ENCODE measurements around the gene TSC22D2. TPM values are rescaled to one million over a fixed set of nuclear protein-coding genes. Genes with fewer than 3 reads are reported as not detected.
A peak's percentile ranks its signal among the peaks of the same experiment; 100 is the strongest.

The TSC22D2 gene
- total and polyA plus RNA-seq, 10 of the 15 experiments (the other 5 are each of a cell fraction or from before 2014, with no cell fraction given), result 7.4 to 19.4 (median 10.9) TPM

DNA sequence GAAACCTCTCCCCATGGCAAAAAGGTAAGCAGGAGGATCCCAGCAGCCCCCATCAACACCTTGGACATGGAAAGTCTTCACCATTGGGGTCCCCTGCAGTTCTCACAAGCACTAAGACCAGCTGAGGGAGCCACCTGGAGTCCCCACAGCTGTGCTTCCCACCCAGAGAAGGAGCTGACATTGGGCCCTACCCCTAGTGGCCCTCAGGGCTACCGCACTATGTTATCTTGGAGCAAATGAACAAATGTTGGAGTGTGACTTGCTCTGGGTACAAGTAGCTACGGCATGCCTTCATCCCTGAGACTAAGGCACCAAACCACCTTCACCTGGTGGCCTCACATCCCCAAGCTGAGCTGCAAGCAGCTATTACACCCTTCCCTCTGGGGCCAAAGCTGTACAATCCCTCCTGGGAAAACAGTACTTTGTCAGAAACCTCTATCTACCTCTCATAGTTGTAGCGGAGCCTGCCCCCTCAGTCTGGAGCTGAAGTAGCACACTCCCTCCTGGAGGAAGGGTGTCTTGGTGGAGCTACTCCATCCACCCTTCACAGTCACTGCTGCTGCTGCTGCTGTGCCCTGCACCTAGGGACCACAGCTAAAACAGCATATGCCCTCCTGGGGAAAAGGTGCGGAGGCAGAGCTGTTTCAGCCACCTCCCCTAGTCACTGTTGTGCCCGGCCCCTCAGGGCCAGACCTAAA, 95.5 kb downstream of the TSC22D2 start:
- Histone ChIP-seq H3K9ac (ENCODE audit: control insufficient read depth, insufficient read depth, low read length) (no peak overlapping the region), H3K27me3 (replicated peaks in 1 of 2; ENCODE audit: control insufficient read depth in 2 of 2, insufficient read depth in 2 of 2, low read length in 1 of 2) (no peaks in the 10 kb centered on the region), H3K4me2 (ENCODE audit: control insufficient read depth, insufficient read depth) (no peak overlapping the region), H2AFZ (ENCODE audit: control insufficient read depth, low read depth, low read length) (no peak overlapping the region), H3K36me3 (ENCODE audit: control insufficient read depth in 2 of 2, insufficient read depth in 2 of 2, low read length in 1 of 2) (no peaks in the 10 kb centered on the region), H3K9me3 (replicated peaks; ENCODE audit: control insufficient read depth, insufficient read depth, low read length) (peaks cover 8% of the 10 kb centered on the region; the same call in 2 of the 3 replicates), H3K79me2 (ENCODE audit: control insufficient read depth, insufficient read depth, low read length) (no peaks in the 10 kb centered on the region), H4K20me1 (ENCODE audit: control insufficient read depth, insufficient read depth) (no peaks in the 10 kb centered on the region), H3K4me3 (no peak overlapping the region), H3K27ac (ENCODE audit: control insufficient read depth, insufficient read depth) (no peak overlapping the region), H3K4me1 (ENCODE audit: control insufficient read depth, insufficient read depth, low read length) (no peaks in the 10 kb centered on the region)
- ChIA-PET SMC1A (ENCODE audit: uncharacterized antibody, unreplicated experiment) (interaction anchor here (0.8 to 1.5 kb wide), 4 partner anchors 10 to 38 kb away, joined by 3 to 4 read pairs (median 3); no protein-coding TSS in a partner anchor), RAD21 (ENCODE audit: unreplicated experiment) (interaction anchor here (1.7 to 2.4 kb wide), 2 partner anchors 8 to 25 kb away, joined by 5 to 6 read pairs; no protein-coding TSS in a partner anchor), POLR2A (no interaction called here), CTCF (interaction anchor here (0.8 to 1.6 kb wide), 6 partner anchors 8 to 281 kb away, joined by 3 to 8 read pairs (median 4); no protein-coding TSS in a partner anchor)
- in situ Hi-C loops (cut with MboI) (loop anchor here (25.0 kb wide), 1 partner anchor 541 kb away; the partner anchor contains the start of gene PFN2), intact Hi-C loops (cut with micrococcal nuclease; ENCODE audit: unreplicated experiment) (no loop called here)
- FAIRE-seq (no peak), DNase-seq (ENCODE audit: low read depth, low spot score) (no peak), ATAC-seq (peak; percentile 21; the same call in 1 of the 3 replicates)
- no TSS peak for BruUV-seq (replicated peaks)
- WGBS (ENCODE audit: insufficient coverage, insufficient replicate concordance, low lambda C conversion rate, missing lambda C conversion rate), result 44% methylated on average over 5 of the region's 5 CpGs
- TF ChIP-seq, protein P1, sequence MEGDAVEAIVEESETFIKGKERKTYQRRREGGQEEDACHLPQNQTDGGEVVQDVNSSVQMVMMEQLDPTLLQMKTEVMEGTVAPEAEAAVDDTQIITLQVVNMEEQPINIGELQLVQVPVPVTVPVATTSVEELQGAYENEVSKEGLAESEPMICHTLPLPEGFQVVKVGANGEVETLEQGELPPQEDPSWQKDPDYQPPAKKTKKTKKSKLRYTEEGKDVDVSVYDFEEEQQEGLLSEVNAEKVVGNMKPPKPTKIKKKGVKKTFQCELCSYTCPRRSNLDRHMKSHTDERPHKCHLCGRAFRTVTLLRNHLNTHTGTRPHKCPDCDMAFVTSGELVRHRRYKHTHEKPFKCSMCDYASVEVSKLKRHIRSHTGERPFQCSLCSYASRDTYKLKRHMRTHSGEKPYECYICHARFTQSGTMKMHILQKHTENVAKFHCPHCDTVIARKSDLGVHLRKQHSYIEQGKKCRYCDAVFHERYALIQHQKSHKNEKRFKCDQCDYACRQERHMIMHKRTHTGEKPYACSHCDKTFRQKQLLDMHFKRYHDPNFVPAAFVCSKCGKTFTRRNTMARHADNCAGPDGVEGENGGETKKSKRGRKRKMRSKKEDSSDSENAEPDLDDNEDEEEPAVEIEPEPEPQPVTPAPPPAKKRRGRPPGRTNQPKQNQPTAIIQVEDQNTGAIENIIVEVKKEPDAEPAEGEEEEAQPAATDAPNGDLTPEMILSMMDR (IDR thresholded peaks at IDR 0.05 in 2 of 3, conservative IDR thresholded peaks at IDR 0.05 in 1 of 3; ENCODE audit: control insufficient read depth in 2 of 3, extremely low read depth in 1 of 3, insufficient read depth in 1 of 3, low read depth in 3 of 3, low read length in 3 of 3), result no peak
- TF ChIP-seq, protein P2, sequence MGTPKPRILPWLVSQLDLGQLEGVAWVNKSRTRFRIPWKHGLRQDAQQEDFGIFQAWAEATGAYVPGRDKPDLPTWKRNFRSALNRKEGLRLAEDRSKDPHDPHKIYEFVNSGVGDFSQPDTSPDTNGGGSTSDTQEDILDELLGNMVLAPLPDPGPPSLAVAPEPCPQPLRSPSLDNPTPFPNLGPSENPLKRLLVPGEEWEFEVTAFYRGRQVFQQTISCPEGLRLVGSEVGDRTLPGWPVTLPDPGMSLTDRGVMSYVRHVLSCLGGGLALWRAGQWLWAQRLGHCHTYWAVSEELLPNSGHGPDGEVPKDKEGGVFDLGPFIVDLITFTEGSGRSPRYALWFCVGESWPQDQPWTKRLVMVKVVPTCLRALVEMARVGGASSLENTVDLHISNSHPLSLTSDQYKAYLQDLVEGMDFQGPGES (IDR thresholded peaks at IDR 0.05), result no peak
- TF ChIP-seq, protein P3, sequence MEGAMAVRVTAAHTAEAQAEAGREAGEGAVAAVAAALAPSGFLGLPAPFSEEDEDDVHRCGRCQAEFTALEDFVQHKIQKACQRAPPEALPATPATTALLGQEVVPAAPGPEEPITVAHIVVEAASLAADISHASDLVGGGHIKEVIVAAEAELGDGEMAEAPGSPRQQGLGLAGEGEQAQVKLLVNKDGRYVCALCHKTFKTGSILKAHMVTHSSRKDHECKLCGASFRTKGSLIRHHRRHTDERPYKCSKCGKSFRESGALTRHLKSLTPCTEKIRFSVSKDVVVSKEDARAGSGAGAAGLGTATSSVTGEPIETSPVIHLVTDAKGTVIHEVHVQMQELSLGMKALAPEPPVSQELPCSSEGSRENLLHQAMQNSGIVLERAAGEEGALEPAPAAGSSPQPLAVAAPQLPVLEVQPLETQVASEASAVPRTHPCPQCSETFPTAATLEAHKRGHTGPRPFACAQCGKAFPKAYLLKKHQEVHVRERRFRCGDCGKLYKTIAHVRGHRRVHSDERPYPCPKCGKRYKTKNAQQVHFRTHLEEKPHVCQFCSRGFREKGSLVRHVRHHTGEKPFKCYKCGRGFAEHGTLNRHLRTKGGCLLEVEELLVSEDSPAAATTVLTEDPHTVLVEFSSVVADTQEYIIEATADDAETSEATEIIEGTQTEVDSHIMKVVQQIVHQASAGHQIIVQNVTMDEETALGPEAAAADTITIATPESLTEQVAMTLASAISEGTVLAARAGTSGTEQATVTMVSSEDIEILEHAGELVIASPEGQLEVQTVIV (IDR thresholded peaks at IDR 0.05; ENCODE audit: borderline replicate concordance, partially characterized antibody), result no peak
- TF ChIP-seq, protein P4, sequence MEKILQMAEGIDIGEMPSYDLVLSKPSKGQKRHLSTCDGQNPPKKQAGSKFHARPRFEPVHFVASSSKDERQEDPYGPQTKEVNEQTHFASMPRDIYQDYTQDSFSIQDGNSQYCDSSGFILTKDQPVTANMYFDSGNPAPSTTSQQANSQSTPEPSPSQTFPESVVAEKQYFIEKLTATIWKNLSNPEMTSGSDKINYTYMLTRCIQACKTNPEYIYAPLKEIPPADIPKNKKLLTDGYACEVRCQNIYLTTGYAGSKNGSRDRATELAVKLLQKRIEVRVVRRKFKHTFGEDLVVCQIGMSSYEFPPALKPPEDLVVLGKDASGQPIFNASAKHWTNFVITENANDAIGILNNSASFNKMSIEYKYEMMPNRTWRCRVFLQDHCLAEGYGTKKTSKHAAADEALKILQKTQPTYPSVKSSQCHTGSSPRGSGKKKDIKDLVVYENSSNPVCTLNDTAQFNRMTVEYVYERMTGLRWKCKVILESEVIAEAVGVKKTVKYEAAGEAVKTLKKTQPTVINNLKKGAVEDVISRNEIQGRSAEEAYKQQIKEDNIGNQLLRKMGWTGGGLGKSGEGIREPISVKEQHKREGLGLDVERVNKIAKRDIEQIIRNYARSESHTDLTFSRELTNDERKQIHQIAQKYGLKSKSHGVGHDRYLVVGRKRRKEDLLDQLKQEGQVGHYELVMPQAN (conservative IDR thresholded peaks at IDR 0.05), result no peak
- TF ChIP-seq NR2C2 (IDR thresholded peaks at IDR 0.05; ENCODE audit: borderline replicate concordance, control insufficient read depth, insufficient read length, low read depth) (no peak), ZNF24 (IDR thresholded peaks at IDR 0.05) (no peak), IRF4 (IDR thresholded peaks at IDR 0.05; ENCODE audit: low read depth, low read length) (no peak), SUPT20H (IDR thresholded peaks at IDR 0.05; ENCODE audit: borderline replicate concordance, control insufficient read depth, low read depth, low read length) (no peak), PML (IDR thresholded peaks at IDR 0.05; ENCODE audit: low read length) (no peak), POLR2AphosphoS5 (IDR thresholded peaks at IDR 0.05; ENCODE audit: low read length) (no peak), POLR2A (IDR thresholded peaks at IDR 0.05; ENCODE audit: low read depth, low read length) (no peak), ZNF274 (IDR thresholded peaks at IDR 0.05; ENCODE audit: insufficient read depth, insufficient read length) (no peak), STAT3 (IDR thresholded peaks at IDR 0.05; ENCODE audit: low read depth, low read length) (no peak)

All from GM12878 (cell line).